ENCODE measurements around the gene ARPC1A. TPM values are rescaled to one million over a fixed set of nuclear protein-coding genes. Genes with fewer than 3 reads are reported as not detected.

ARPC1A gene
- total RNA-seq, 1 experiment from 2014 or later = 201 TPM

DNA sequence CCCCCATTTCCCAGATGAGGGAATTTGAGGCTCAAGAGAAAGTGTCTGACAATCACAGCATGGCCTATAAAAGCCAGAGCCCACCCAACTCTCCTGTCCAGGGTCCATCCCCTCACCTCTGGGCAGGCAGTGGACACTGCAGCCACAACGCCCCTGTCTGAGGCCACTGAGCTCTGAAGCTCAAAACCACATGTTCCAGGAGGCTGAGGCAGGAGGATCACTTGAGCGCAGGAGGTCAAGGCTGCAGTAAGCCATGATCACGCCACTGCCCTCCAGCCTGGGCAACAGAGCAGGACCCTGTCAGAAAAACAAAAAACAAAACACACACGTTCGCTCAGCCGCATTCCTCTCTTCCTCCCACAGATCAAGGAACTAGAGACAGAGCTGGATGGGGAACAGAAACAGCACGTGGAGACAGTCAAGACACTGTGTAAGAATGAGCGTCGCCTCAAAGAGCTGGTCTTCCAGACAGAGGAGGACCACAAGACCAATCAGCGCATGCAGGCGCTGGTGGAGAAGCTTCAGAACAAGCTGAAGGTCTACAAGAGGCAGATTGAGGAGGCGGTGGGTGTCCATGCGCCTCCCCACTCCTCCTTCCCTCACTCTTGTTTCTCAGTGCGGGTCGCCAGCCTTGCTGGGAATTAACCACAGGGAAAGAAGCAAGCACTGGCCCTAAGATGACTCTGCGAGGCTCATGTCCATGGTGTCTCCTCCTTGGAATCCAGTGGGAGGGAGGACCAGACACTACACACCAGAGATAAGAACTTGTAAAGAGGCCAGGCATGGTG lies 20.0 kb upstream of the ARPC1A start:
- TF ChIP-seq, protein P1, sequence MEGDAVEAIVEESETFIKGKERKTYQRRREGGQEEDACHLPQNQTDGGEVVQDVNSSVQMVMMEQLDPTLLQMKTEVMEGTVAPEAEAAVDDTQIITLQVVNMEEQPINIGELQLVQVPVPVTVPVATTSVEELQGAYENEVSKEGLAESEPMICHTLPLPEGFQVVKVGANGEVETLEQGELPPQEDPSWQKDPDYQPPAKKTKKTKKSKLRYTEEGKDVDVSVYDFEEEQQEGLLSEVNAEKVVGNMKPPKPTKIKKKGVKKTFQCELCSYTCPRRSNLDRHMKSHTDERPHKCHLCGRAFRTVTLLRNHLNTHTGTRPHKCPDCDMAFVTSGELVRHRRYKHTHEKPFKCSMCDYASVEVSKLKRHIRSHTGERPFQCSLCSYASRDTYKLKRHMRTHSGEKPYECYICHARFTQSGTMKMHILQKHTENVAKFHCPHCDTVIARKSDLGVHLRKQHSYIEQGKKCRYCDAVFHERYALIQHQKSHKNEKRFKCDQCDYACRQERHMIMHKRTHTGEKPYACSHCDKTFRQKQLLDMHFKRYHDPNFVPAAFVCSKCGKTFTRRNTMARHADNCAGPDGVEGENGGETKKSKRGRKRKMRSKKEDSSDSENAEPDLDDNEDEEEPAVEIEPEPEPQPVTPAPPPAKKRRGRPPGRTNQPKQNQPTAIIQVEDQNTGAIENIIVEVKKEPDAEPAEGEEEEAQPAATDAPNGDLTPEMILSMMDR (IDR thresholded peaks at IDR 0.05; ENCODE audit: insufficient read depth in 1 of 2, low read depth in 1 of 2, low read length in 1 of 2, severe bottlenecking in 1 of 2, unreplicated experiment in 1 of 2) = no peak
- H3K27ac Mint-ChIP-seq (ENCODE audit: unreplicated experiment) = no peak overlapping the region
- no peaks in the 10 kb centered on the region for H3K27me3 Mint-ChIP-seq (ENCODE audit: insufficient read depth, unreplicated experiment)
- H3K36me3 Mint-ChIP-seq (ENCODE audit: insufficient read depth, unreplicated experiment) = no peaks in the 10 kb centered on the region
- Histone ChIP-seq H3K9me3 (peaks cover 11% of the 10 kb centered on the region), H3K4me1 (no peaks in the 10 kb centered on the region), H3K36me3 (ENCODE audit: control insufficient read depth, insufficient read depth, low read length) (no peaks in the 10 kb centered on the region), H3K4me3 (ENCODE audit: low read depth, low read length) (no peak overlapping the region), H3K27me3 (replicated peaks; ENCODE audit: control insufficient read depth, insufficient read depth, low read length) (no peaks in the 10 kb centered on the region)
- DNase-seq = no peak
- H3K4me1 Mint-ChIP-seq (ENCODE audit: low read depth, unreplicated experiment) = no peaks in the 10 kb centered on the region
- peaks cover 8% of the 10 kb centered on the region for H3K9me3 Mint-ChIP-seq (ENCODE audit: unreplicated experiment)
- no TSS peak for BruUV-seq (replicated peaks)
- intact Hi-C loops (cut with micrococcal nuclease; ENCODE audit: unreplicated experiment) = no loop called here
- H3K4me3 Mint-ChIP-seq (ENCODE audit: unreplicated experiment) = no peak overlapping the region
- CTCF ChIA-PET = interaction anchor here (0.6 kb wide), 1 partner anchor 18 kb away, joined by 5 read pairs; no protein-coding TSS in a partner anchor
- POLR2A ChIA-PET = no interaction called here

DNA sequence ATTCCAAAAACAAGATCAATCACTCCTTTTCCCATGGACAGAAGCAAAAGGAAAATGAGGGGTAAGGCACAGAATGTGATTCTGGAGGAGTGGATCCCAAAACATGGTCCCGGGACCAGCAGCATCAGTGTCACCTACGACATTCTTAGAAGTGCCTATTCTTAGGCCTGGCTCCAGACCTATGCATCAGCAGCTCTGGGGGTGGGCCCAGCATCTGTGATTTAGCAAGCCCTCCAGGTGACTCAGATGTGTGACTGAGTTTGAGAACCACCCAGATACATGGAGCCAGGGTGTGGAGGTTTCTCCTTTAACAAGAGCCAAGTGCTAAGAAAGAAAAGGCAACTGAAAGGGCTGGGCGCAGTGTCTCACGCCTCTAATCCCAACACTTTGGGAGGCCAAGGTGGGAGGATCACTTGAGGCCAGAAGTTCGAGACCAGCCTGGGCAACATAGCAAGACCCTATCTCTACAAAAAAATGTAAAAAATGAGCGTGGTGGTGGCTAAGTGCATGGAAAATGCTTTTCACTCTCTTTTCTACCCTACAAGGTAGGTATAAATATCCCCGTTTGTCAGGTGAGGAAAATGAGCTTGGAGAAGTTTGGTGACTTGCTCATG lies 17.1 kb upstream of the ARPC1A start:
- POLR2A ChIA-PET = no interaction called here
- Mint-ChIP-seq H3K27ac (ENCODE audit: unreplicated experiment) (no peak overlapping the region), H3K36me3 (ENCODE audit: insufficient read depth, unreplicated experiment) (no peaks in the 10 kb centered on the region), H3K27me3 (ENCODE audit: insufficient read depth, unreplicated experiment) (no peaks in the 10 kb centered on the region), H3K4me1 (ENCODE audit: low read depth, unreplicated experiment) (no peaks in the 10 kb centered on the region), H3K9me3 (ENCODE audit: unreplicated experiment) (peaks cover 12% of the 10 kb centered on the region), H3K4me3 (ENCODE audit: unreplicated experiment) (no peak overlapping the region)
- H3K4me3 ChIP-seq (ENCODE audit: low read depth, low read length) = no peak overlapping the region
- peaks cover 11% of the 10 kb centered on the region for H3K9me3 ChIP-seq
- no peak for DNase-seq
- no peaks in the 10 kb centered on the region for H3K4me1 ChIP-seq
- no peaks in the 10 kb centered on the region for H3K27me3 ChIP-seq (replicated peaks; ENCODE audit: control insufficient read depth, insufficient read depth, low read length)
- CTCF ChIA-PET = interaction anchor here (1.1 kb wide), 1 partner anchor 268 kb away, joined by 3 read pairs; no protein-coding TSS in a partner anchor
- TF ChIP-seq, protein P1 (IDR thresholded peaks at IDR 0.05; ENCODE audit: insufficient read depth in 1 of 2, low read depth in 1 of 2, low read length in 1 of 2, severe bottlenecking in 1 of 2, unreplicated experiment in 1 of 2) = no peak
- intact Hi-C loops (cut with micrococcal nuclease; ENCODE audit: unreplicated experiment) = no loop called here
- BruUV-seq (replicated peaks) = no TSS peak
- H3K36me3 ChIP-seq (ENCODE audit: control insufficient read depth, insufficient read depth, low read length) = no peaks in the 10 kb centered on the region

DNA sequence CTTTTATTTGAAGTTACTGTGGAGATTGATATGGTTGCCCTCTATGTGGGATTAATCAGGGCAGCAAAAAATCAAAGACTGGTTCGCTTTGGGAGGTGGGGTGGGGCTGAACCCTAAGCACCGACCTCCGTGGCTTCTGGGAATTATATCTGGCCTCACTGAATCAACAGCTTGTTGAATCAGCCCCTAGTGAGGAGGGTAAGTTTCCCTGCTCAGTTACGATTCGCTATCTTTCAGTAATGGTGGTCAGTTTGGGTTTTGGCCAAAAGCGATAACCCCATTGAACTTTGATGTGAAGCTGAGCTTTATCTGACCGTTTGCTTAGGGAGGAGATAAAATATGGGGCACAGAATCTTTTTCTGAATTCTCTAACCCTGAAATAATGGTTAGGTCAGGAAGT lies 16.6 kb upstream of the ARPC1A start:
- no peaks in the 10 kb centered on the region for H3K4me1 ChIP-seq
- TF ChIP-seq, protein P1 (IDR thresholded peaks at IDR 0.05; ENCODE audit: insufficient read depth in 1 of 2, low read depth in 1 of 2, low read length in 1 of 2, severe bottlenecking in 1 of 2, unreplicated experiment in 1 of 2) = no peak
- Mint-ChIP-seq H3K9me3 (ENCODE audit: unreplicated experiment) (peaks cover 12% of the 10 kb centered on the region), H3K27me3 (ENCODE audit: insufficient read depth, unreplicated experiment) (no peaks in the 10 kb centered on the region), H3K36me3 (ENCODE audit: insufficient read depth, unreplicated experiment) (no peaks in the 10 kb centered on the region), H3K4me3 (ENCODE audit: unreplicated experiment) (no peak overlapping the region), H3K27ac (ENCODE audit: unreplicated experiment) (no peak overlapping the region), H3K4me1 (ENCODE audit: low read depth, unreplicated experiment) (no peaks in the 10 kb centered on the region)
- no peak overlapping the region for H3K4me3 ChIP-seq (ENCODE audit: low read depth, low read length)
- no peak for DNase-seq
- peaks cover 11% of the 10 kb centered on the region for H3K9me3 ChIP-seq
- intact Hi-C loops (cut with micrococcal nuclease; ENCODE audit: unreplicated experiment) = no loop called here
- CTCF ChIA-PET = no interaction called here
- no peaks in the 10 kb centered on the region for H3K27me3 ChIP-seq (replicated peaks; ENCODE audit: control insufficient read depth, insufficient read depth, low read length)
- H3K36me3 ChIP-seq (ENCODE audit: control insufficient read depth, insufficient read depth, low read length) = no peaks in the 10 kb centered on the region
- no TSS peak for BruUV-seq (replicated peaks)
- POLR2A ChIA-PET = no interaction called here

Data from Caco-2 (cell line).